Stimulated activated CD4-positive, alpha-beta T cell treated with anti-CD3 and anti-CD28 coated beads, TNF-alpha, amount 100 ng/mL, for 4 hours (primary cell): Measurements from ENCODE around the gene PSTK.

ENCODE experiments used
- DNase-seq, 3 experiments: peaks; one replicate each; pipeline ENCODE4 v3.0.0-alpha.2; 2020; ENCODE audit warnings: low read depth in 3 of 3

PSTK gene, protein sequence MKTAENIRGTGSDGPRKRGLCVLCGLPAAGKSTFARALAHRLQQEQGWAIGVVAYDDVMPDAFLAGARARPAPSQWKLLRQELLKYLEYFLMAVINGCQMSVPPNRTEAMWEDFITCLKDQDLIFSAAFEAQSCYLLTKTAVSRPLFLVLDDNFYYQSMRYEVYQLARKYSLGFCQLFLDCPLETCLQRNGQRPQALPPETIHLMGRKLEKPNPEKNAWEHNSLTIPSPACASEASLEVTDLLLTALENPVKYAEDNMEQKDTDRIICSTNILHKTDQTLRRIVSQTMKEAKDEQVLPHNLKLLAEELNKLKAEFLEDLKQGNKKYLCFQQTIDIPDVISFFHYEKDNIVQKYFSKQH

DNA sequence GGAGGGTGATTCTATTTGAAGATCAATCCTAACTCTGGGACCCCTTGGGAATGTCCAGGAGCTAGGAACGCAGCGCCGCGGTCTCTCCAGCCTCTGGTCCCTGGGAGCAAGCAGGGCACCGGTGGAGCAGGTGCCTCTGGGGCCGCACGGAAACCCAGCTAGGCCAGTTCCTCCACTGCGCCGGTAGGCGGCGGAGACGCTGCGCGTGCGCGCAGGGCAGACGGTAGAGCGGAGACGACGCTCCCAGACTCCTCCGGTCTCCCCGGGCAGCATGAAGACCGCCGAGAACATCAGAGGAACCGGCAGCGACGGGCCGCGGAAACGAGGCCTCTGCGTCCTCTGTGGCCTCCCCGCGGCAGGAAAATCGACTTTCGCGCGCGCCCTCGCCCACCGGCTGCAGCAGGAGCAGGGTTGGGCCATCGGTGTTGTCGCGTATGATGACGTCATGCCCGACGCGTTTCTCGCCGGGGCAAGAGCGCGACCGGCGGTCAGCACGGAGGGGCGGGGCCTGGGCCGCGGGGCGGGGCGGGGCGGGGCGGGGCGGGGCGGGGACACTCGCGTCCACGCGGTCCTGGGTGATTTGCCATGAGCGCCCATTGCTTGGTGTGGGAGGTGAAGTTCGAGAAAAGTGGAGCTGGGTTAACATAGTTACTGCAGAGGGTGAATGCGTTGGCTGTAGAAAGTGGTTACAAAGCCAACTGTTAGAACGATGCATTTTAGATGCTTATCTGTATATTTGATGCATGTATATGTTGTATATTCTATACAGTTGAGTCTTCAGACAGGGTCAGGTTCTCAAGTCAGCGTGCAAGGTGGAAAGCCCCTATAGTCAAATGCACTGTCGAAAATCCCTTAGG is at the start of gene PSTK:
Gene PSTK, plus strand, starts transcription at position 193 of the 857 bp plus-strand sequence. Its CDS starts 79 bp downstream, at position 272.
- DNase-seq = peak; percentile 76 to 79 (median 76)

DNA sequence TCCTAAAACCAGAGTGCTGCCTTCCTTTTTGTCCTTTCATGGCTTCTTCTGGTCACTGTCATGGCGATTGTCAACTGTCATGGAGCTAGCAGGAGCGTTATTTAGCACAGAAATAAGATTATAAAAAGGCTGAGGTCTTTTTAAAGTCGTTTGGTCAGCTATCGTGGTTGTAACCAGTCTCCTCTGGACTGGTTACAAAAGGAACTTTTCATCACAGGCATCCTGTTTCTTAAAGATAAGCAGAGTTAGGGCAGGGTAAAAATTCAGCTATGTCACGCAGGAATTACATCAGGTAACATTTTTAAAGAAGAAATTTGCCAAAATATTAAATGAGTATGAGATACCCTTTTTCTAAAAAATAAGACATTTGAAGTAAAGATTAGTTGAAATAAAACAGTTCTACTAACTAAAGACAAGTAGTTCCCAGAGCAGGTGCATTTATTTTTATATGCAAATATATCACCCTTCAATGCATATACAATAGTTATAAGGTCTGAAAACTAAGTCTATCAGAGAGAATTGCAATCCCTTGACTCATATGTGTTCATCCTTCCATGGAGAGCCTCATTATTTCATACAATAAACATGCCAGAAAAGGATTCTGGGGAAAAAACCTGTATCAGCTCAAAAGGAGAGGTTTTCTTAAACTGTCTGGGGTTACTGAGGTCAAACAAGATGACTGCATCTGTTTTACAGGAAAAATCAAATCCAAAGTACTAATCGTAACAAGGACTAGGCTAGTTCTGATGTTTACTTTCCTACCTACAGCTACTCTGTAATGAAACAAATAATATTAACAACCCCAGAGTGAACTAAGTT is 48.9 kb upstream of the PSTK start:
- no peak for DNase-seq

DNA sequence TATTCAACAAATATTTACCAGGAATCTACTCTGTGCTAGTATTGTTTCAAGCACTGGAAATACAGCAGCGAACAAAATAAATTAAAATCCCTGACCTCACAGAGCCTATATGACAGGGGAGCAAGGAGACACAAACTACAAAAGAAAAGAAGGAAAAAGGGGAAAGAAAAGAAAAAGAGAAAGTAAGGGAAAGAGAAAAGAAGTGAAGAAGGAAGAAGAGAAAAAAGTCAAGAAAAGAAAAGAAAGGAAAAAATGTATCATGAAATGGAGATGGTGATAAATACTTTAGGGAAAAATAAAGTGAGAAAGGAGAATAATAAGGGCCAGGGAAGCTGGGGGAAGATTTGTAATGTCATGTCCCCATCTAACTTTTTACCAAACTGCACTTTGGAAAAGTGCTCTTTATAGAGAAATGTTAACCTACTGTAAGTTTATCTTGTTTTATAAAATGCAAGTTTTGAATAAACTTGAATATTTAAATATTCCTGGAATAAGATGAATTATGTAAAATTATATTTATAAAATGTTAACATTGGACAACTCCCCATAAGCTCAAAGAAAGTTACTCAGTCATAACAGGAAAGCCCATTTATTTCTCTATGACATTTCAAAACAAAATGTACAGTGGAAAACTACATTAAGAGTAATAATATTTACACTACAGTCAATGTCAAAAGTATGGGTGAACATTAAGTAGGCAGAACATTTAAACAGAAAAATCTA is 40.9 kb upstream of the PSTK start:
- DNase-seq = no peak

DNA sequence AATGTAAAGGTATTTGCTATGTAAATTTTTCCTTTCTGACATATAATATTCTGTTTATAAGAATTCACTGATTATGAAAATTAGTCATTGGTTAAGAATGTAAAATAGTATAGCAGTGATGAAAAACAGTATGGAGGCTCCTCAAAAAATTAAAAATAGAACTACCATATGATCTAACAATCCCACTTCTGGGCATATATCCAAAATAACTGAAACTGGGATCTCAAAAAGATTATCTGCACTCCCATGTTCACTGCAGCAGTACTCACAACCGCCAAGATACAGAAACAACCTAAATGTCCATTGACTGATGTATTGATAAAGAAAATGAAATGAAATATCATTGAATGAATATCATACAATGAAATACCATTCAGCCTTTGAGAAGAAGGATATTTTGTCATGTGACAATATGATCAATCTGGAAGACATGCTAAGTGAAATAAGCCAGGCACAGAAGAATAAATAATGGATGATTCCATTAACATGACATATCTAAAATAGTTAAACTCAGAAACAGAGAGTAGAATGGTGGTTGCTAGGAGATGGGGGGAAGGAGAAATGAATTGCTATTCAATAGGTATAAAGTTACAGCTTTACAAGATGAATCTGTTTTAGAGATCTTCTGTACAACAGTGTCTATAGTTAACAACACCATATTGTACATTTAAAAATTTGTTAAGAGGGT is 40.2 kb upstream of the PSTK start:
- DNase-seq = no peak

DNA sequence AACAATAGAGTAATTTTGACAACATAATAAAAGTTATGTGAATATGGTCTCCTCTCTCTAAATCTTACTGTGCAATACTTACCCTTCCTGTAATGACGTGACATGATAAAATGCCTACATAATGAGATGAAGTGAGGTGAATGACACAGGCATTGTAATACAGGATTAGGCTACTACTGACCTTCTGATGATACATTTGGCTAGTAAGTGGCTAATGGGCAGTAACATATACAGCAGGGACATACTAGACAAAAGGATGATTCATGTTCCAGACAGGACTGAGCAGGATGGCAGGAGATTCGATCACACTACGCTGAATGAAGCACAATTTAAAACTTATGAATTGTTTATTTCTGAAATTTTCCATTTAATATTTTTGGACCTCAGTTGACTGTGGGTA is 30.9 kb upstream of the PSTK start:
- no peak for DNase-seq

DNA sequence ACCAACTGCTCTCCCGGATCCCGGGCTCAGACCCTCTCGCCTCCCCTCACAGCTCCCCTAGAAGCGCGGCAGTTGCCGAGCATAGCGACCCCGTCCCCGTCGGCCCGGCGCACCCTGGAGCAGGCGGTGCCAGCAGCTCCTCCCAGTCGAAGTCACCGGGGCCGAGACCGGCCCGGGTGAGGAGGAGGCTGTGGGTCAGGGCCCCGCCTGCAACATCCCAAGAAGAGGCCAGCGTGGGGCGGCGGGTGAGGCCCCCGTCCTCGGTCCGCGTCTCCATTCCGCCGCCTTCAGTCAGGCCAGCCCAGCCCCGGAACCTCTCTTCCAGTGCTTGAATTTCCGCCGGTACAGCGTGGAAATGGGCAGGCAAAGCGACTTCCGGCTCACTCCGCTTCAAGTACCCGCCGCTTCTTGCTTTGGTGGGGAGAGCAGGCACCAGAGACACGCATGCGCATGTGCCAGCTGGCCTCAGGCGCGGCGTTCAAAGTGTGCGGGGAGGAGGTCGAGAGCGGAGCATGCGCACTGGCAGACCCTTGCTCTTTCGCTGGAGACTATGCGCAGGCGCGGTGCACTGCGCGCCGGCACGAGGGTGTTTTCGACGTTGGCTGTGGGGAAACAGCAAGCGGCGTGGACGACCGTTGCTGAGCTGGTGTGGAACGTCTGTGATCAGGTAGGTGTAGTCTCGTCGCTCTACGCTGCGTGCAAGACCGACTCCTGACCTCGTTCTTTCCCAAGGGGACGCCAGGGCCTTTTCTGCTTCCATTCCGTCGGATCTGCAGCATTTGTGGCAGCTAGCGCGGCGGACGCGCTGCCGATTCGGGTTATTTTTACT is 26.1 kb upstream of the PSTK start, which contains the start of gene C10orf88:
Gene C10orf88, minus strand, starts transcription at position 326 of the 829 bp plus-strand sequence. Its CDS starts 49 bp downstream, at position 277.
- peak; percentile 91 to 97 (median 95) for DNase-seq

DNA sequence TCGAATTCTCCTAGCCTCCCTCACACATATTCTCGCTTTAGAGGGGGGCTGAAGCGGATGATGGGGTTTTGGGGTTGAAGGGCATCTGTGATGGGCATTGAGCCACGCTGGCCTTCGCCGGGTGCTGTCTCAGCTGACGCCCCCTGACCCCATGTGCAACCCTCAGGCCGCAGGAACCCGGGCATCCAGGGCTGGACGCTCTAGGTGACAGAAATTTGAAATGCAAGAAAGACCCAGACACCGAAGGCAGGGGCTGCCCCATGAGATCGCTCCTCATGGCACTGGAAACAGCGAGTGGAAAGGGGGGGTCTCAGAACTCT is 25.5 kb upstream of the PSTK start:
- peak in 1 of 3 experiments; percentile 0 for DNase-seq

DNA sequence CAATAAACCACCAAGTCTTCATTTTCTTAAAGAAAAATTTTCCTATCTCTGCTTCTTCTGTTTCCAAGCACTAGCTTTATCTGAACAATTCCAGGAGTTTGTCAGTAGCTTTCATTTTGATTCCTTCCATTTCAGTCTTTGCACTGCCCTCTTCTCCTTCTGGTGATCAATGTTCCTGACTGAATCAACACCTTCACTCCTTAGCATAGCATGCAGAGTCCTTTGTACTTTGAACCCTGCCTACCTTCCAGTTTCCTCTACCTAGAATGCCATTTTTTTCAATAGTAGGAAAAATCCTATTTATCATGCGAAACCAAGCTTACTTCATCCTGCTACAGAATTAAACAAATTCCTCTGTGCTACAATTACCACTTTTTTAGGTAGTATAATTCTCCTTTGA is 24.3 kb upstream of the PSTK start:
- no peak for DNase-seq

DNA sequence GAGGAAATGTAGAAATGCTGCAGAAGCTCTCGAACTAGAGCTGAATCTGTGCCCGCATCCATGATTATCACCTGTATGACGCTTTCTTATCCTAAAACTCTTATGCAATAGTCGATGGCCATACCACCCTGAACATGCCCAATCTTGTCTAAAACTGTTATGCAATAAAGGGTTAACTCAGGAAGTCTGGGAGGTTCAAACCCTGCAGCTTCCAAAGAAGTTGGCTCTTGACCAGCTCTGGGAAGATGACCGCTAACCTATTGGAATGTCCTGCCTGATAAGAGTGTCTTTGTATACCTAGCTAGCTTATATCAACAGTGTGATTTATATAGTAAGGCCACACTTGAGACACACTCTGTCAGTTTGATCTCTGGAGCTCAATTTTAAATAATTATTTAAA is 22.7 kb upstream of the PSTK start:
- no peak for DNase-seq

DNA sequence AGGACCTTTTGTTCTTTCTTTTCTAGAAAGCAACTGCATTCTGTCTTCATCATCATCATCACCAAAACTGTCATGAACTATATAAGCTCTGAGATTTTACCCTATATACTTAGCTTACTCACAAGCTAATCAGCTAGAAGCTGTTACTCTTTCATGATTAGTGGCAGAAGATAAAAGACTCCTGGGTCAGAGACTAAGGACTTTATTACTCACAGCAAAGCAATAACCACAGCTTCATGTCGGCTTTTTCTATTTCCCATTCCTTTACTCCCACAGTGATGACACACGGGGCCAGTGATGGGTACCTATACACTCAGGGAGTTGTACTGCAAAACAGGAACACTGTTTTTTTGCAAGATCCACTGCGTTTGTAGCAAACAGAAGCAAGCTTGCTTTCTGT is 17.8 kb upstream of the PSTK start:
- DNase-seq = no peak

DNA sequence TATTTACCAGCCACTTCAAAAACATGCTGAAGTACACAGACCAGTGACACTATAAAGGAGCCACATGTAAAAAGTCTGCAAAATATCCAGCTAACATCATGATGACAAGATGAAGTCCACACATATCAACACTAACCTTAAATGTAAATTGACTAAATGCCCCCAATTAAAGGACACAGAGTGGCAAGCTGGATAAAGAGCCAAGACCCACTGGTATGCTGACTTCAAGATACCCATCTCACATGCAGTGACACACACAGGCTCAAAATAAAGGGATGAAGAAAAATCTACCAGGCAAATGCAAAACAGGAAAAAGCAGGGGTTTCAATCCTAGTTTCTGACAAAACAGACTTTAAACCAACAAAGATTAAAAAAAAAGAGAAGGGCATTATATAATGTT is 13.3 kb upstream of the PSTK start:
- DNase-seq = no peak

DNA sequence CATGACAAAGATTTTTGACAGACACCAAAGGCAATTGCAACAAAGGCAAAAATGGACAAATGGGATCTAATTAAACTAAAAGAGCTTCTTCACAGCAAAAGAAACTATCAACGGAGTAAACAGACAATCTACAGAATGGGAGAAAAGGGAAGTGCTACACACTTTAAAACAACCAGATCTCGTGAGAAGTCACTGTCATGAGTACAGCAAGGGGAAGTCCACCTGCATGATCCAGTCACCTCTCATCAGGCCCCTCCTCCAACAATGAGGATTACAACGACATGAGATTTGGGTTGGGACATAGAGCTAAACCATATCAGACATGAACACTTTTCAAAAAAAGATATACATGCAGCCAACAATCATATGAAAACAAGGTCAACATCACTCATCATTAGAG is 11.5 kb upstream of the PSTK start:
- DNase-seq = no peak

DNA sequence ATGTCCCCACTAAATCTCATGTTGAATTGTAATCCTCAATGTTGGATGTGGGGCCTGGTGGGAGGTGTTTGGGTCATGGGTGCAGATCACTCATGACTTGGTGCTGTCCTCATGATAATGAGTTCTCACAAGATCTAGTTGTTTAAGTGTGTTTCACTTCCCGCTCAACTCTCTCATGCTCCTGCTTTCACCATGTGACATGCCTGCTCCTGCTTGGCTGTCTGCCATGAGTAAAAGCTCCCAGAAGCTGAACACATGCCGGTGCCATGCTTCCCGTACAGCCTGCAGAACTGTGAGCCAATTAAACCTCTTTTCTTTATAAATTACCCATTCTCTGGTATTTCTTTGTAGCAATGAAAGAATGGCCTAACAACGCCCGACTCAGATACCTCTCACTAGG is 6.2 kb upstream of the PSTK start:
- DNase-seq = no peak

DNA sequence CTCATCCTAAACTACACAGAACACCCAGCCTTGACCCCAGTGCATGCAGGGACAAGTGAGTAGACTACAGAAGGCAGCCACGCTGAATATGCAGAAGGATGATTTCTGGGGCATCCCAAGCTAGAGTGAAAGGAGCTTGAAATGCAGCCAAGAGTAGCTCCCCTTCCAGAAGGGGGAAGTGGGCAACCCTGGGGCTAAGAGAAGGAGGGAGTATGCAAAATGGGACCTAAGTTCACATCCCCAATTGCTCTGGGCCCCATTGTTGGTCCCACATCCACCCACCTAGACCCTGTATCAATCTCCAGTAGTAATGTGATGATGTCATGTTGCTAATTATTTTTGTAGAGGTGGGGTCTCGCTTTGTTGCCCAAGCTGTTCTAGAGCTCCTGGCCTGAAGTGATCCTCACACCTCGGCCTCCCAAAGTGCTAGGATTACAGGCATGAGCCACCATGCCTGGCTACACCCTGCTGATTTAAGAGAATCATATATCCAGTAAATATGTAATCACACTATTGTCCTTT is 5.6 kb upstream of the PSTK start:
- DNase-seq = no peak

DNA sequence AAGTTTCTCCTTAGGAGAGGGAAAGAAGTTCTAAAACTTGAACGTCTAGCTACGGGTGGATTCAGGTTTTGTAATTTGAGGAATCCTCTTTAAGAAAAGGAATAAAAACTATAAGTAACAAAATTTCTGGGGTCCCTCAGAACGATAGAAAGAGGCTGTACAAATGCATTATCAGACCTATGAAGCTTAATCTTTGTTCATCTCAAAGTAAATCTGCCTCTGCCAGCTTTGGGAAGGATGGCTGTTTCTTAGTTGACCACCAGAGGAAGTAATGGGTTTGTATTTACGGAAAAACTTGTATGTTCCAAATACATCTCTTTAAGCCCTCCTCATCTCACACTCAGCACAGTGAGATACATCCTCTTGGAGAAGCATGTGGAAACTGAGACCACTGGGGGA is 864 bp downstream of the PSTK start:
- no peak for DNase-seq

DNA sequence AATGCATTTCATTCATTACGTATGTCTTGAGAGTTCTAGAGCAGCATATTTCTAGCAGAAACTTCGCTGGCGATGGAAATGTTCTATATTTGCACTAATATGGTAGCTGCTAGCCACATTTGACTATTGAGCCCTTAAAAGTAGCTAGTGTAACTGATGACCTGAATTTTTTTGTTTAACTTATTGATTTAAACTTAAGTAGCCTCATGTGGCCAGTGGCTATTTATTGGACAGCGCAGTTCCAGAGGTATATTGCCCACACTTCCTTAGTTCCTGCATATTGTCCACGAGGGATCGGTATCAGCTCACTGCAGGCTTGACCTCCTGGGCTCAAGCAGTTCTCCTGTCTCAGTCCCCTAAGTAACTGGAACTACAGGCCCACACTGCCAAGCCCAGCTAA is 3.7 kb downstream of the PSTK start:
- DNase-seq = no peak

DNA sequence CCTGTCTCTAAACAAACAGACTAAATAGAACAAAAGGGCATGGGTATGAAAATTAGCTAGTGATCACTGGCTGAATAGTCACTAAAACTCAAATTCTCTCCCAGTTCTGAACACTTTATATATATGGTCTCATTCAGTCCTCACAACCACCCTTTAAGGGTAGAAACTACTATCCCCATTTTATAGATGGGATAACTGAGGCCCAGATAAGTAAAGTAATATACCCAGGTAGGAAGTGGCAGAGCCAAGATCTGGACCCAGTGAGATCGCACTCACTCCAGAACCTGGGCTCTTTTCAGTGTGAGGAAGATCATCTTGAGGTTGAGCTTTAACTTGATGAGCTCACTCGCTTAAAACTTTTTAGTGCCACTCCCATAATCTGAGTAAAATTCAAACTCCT is 4.5 kb downstream of the PSTK start:
- DNase-seq = no peak

DNA sequence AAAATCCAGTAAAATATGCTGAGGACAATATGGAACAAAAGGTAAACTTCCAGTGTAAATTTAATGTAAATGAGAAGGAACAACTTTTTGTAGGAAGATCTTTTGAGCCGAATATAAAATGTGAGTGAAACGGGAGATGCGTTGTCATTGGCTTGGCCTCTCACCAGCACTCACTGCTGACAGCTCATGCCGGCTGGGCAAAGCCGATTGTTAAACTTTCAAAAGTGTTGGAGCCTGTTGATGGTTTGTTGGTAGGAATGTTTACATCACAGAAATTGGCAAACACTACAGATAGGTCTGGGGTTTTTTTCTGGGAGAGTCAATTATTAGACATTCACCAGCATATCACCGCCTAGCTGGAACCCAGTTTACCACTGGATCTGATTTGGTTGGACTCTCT is 6.1 kb downstream of the PSTK start:
- DNase-seq = no peak

DNA sequence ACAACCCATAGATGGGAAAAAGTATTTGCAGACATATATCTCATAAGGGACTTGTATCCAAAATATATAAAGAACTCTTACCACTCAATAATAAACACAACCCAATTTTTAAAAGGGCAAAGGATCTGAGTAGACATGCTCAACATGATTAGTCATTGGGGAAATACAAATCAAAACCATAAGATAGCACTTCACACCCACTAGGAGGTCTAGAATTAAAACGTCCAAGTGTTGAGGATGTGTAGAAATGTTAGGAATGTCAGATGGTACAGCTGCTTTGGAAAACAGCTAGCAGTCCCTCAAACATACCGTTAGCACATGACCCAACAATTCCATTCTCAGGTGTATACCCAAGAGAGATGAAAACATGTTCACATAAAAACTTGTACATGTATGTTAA is 8.3 kb downstream of the PSTK start:
- no peak for DNase-seq

DNA sequence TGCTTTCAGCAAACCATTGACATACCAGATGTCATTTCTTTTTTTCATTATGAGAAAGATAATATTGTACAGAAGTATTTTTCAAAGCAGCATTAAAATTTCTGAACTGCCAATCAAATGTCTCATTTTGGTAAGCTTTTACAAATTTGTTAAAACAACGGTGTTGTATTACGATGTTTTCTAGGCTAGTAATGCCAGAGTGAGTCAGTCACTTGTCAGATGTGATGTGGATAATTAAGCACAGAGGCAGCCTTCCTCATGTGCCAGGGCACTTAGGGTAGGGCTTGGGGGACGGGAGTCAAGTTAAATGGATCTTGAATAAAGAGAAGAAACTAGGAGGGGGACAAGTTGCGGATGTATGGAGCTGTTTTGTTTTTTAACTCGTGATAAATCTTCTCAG is 10.1 kb downstream of the PSTK start:
- DNase-seq = no peak
